ENCODE results near the gene RPS21.

- TF ChIP-seq CTCF (IDR thresholded peaks at IDR 0.05; ENCODE audit: borderline replicate concordance, extremely low read depth, low read length, poor library complexity, severe bottlenecking) (no peak), EZH2 (IDR thresholded peaks at IDR 0.05; ENCODE audit: borderline replicate concordance, low read depth, low read length, severe bottlenecking) (no peak)
These were observed 17.1 kb upstream of the RPS21 start for GRCh38 chr20:62369815-62370114.
